ENCODE data around the gene C15orf40. TPM values are rescaled to one million over a fixed set of nuclear protein-coding genes. Genes with fewer than 3 reads are reported as not detected.

Gene C15orf40
- total RNA-seq, 3 donors from 2014 or later, result 21.4 to 24.6 (median 23.0) TPM

- H3K36me3 ChIP-seq (ENCODE audit: low read depth), result no peaks in the 10 kb centered on the region
- DNase-seq (no peak), ATAC-seq (no peak)
- H3K4me3 ChIP-seq, result no peak overlapping the region
- intact Hi-C loops (cut with DNase I, micrococcal nuclease), result no loop called here
- no peak for TF ChIP-seq CTCF (IDR thresholded peaks at IDR 0.05)
- H3K4me1 ChIP-seq (ENCODE audit: low read depth), result peaks cover 8% of the 10 kb centered on the region
- H3K9me3 ChIP-seq, result no peaks in the 10 kb centered on the region
Observed at GRCh38 chr15:82951472-82952157, 59.8 kb downstream of the C15orf40 start.

GRCh38 chr15:82950746-82951370 lies 60.6 kb downstream of the C15orf40 start:
- Histone ChIP-seq H3K9me3 (no peaks in the 10 kb centered on the region), H3K4me3 (no peak overlapping the region), H3K4me1 (ENCODE audit: low read depth) (peaks cover 8% of the 10 kb centered on the region), H3K36me3 (ENCODE audit: low read depth) (no peaks in the 10 kb centered on the region)
- ATAC-seq, result no peak
- no peak for TF ChIP-seq CTCF (IDR thresholded peaks at IDR 0.05)
- intact Hi-C loops (cut with DNase I, micrococcal nuclease), result no loop called here
- no peak for DNase-seq

- TF ChIP-seq CTCF (IDR thresholded peaks at IDR 0.05), result no peak
- Histone ChIP-seq H3K9me3 (no peaks in the 10 kb centered on the region), H3K36me3 (ENCODE audit: low read depth) (no peaks in the 10 kb centered on the region), H3K4me3 (no peak overlapping the region), H3K4me1 (ENCODE audit: low read depth) (peaks cover 8% of the 10 kb centered on the region)
- intact Hi-C loops (cut with DNase I, micrococcal nuclease), result no loop called here
- DNase-seq (no peak), ATAC-seq (no peak)
Observed at GRCh38 chr15:82950295-82950694, 61.1 kb downstream of the C15orf40 start.

- no peak for ATAC-seq
- Histone ChIP-seq H3K9me3 (no peaks in the 10 kb centered on the region), H3K4me3 (no peak overlapping the region), H3K4me1 (ENCODE audit: low read depth) (no peaks in the 10 kb centered on the region), H3K36me3 (ENCODE audit: low read depth) (no peaks in the 10 kb centered on the region)
- no peak for DNase-seq
- intact Hi-C loops (cut with DNase I, micrococcal nuclease), result no loop called here
- TF ChIP-seq CTCF (IDR thresholded peaks at IDR 0.05), result no peak
Observed at GRCh38 chr15:82946155-82946701, 65.2 kb downstream of the C15orf40 start.

- H3K4me3 ChIP-seq, result no peak overlapping the region
- intact Hi-C loops (cut with DNase I, micrococcal nuclease), result no loop called here
- no peaks in the 10 kb centered on the region for H3K4me1 ChIP-seq (ENCODE audit: low read depth)
- H3K9me3 ChIP-seq, result no peaks in the 10 kb centered on the region
- DNase-seq (no peak), ATAC-seq (no peak)
- no peak for TF ChIP-seq CTCF (IDR thresholded peaks at IDR 0.05)
- H3K36me3 ChIP-seq (ENCODE audit: low read depth), result no peaks in the 10 kb centered on the region
Observed at GRCh38 chr15:82945326-82945725, 66.1 kb downstream of the C15orf40 start.
